ENCODE measurements around the gene CNOT6L. TPM values are rescaled to one million over a fixed set of nuclear protein-coding genes. Genes with fewer than 3 reads are reported as not detected.

The CNOT6L gene
- total and polyA plus RNA-seq, 2 of the 4 experiments (the other 2 are of a cell fraction), result 3.5 to 21.1 TPM

DNA sequence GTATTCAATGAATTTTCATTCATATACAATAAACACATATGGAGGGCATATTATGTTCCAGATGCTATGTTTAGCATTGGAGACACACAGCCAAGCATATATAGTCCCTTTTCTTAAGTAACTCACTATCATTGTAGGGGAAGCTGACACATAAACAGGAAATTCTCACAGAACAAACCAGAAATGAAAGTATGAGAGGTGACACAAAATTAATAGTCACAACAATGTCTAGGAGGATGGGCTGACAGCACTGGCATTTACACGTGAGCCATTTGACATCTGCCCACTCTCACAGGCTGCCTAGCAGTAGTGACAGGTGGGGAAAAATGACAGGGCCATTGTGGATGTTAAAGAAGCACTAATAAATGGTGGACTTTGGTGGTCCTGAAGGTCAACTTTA is 2.6 kb upstream of the CNOT6L start:
- Histone ChIP-seq H3K4me1 (ENCODE audit: control insufficient read depth, insufficient read depth, low read length) (peaks cover 2% of the 10 kb centered on the region), H4K91ac (ENCODE audit: insufficient read depth, low read depth, low read length) (no peak overlapping the region), H4K5ac (ENCODE audit: low read depth, low read length) (no peak overlapping the region), H3K56ac (ENCODE audit: extremely low read depth, insufficient read depth, low read length) (no peak overlapping the region), H2BK5ac (ENCODE audit: low read depth, low read length, poor library complexity, severe bottlenecking) (no peak overlapping the region), H3K4me2 (ENCODE audit: low read depth, low read length) (no peak overlapping the region), H2BK120ac (ENCODE audit: low read depth, low read length) (no peak overlapping the region), H2BK20ac (ENCODE audit: low read depth, low read length) (no peak overlapping the region), H4K20me1 (ENCODE audit: insufficient read depth, low read length) (peaks cover 16% of the 10 kb centered on the region; the same call in 1 of the 2 replicates), H3K79me1 (ENCODE audit: low read depth in 1 of 2, low read length in 2 of 2) (peaks cover 5% of the 10 kb centered on the region in 2 experiments; a peak in 3 of 4 replicates), H3K23ac (ENCODE audit: low read depth, low read length) (no peak overlapping the region), H3K14ac (replicated peaks; ENCODE audit: low read depth, low read length) (no peak overlapping the region), H3K36me3 (ENCODE audit: control insufficient read depth, insufficient read depth, low read length) (no peaks in the 10 kb centered on the region), H3K18ac (ENCODE audit: low read depth, low read length) (no peak overlapping the region), H3K9ac (ENCODE audit: low read depth, low read length) (no peak overlapping the region), H3K9me1 (ENCODE audit: insufficient read depth, low read length) (no peaks in the 10 kb centered on the region), H3K27me3 (ENCODE audit: control insufficient read depth, insufficient read depth, low read length) (peaks cover 3% of the 10 kb centered on the region), H2BK15ac (ENCODE audit: low read depth, low read length) (no peak overlapping the region), H3K27ac (ENCODE audit: insufficient read depth, low read length) (no peak overlapping the region), H3K9me3 (ENCODE audit: control insufficient read depth, insufficient read depth, low read length) (no peaks in the 10 kb centered on the region), H3K4me3 (ENCODE audit: insufficient read depth, low read depth, low read length) (no peak overlapping the region), H4K8ac (ENCODE audit: low read depth in 2 of 2, low read length in 2 of 2) (no peak overlapping the region), H2AK5ac (ENCODE audit: low read depth, low read length) (no peak overlapping the region), H2AK9ac (replicated peaks; ENCODE audit: low read depth, low read length, poor library complexity) (no peak overlapping the region), H2AFZ (replicated peaks; ENCODE audit: low read length, poor library complexity) (no peak overlapping the region), H3K4ac (ENCODE audit: low read depth, low read length) (no peak overlapping the region)
- WGBS, 2 experiments (ENCODE audit: extremely low coverage in 2 of 2, insufficient read length in 1 of 2), result no CpG with 5 or more reads among the region's 1 CpG
- ATAC-seq (ENCODE audit: low read depth) (no peak), DNase-seq (no peak)
- ChIA-PET CTCF (no interaction called here), POLR2A (ENCODE audit: unreplicated experiment) (no interaction called here)
- dilution Hi-C loops (cut with HindIII; ENCODE audit: low sequenced_read_pairs, unreplicated experiment) (no loop called here), in situ Hi-C loops (cut with MboI; ENCODE audit: low sequenced_read_pairs) (no loop called here), intact Hi-C loops (cut with micrococcal nuclease) (loop anchor here (5.0 kb wide), 2 partner anchors 204 to 434 kb away; no protein-coding TSS in a partner anchor)
- TF ChIP-seq RFX5 (IDR thresholded peaks at IDR 0.05; ENCODE audit: low read depth, low read length) (no peak), POLR2A (IDR thresholded peaks at IDR 0.05; ENCODE audit: low read depth, low read length) (no peak), CHD1 (IDR thresholded peaks at IDR 0.05; ENCODE audit: low read depth, low read length) (no peak), RCOR1 (IDR thresholded peaks at IDR 0.05; ENCODE audit: insufficient replicate concordance, low read length) (no peak), MAFK (IDR thresholded peaks at IDR 0.05; ENCODE audit: low read depth, low read length) (no peak), NFE2L2 (IDR thresholded peaks at IDR 0.05; ENCODE audit: low read depth, low read length) (no peak), RAD21 (IDR thresholded peaks at IDR 0.05; ENCODE audit: low read length) (no peak), SMC3 (IDR thresholded peaks at IDR 0.05; ENCODE audit: low read depth, low read length) (no peak), CTCF (conservative IDR thresholded peaks at IDR 0.05; ENCODE audit: low read depth, low read length) (no peak), MXI1 (IDR thresholded peaks at IDR 0.05; ENCODE audit: borderline replicate concordance, low read depth, low read length) (no peak), FOS (IDR thresholded peaks at IDR 0.05; ENCODE audit: low read depth, low read length) (no peak), CEBPB (IDR thresholded peaks at IDR 0.05; ENCODE audit: low read depth, low read length) (no peak), BHLHE40 (IDR thresholded peaks at IDR 0.05; ENCODE audit: low read depth, low read length) (no peak), MAZ (IDR thresholded peaks at IDR 0.05; ENCODE audit: borderline replicate concordance, low read depth, low read length) (no peak)
- TF ChIP-seq, protein P1, sequence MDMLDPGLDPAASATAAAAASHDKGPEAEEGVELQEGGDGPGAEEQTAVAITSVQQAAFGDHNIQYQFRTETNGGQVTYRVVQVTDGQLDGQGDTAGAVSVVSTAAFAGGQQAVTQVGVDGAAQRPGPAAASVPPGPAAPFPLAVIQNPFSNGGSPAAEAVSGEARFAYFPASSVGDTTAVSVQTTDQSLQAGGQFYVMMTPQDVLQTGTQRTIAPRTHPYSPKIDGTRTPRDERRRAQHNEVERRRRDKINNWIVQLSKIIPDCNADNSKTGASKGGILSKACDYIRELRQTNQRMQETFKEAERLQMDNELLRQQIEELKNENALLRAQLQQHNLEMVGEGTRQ (IDR thresholded peaks at IDR 0.05; ENCODE audit: low read depth, low read length), result no peak
- TF ChIP-seq, protein P2, sequence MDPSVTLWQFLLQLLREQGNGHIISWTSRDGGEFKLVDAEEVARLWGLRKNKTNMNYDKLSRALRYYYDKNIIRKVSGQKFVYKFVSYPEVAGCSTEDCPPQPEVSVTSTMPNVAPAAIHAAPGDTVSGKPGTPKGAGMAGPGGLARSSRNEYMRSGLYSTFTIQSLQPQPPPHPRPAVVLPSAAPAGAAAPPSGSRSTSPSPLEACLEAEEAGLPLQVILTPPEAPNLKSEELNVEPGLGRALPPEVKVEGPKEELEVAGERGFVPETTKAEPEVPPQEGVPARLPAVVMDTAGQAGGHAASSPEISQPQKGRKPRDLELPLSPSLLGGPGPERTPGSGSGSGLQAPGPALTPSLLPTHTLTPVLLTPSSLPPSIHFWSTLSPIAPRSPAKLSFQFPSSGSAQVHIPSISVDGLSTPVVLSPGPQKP (IDR thresholded peaks at IDR 0.05; ENCODE audit: borderline replicate concordance, low read depth, low read length), result no peak
- no TSS peak for BruUV-seq (replicated peaks)
